GM12864 (cell line): Measurements from ENCODE around the gene TCHP.

ENCODE experiments used
- DNase-seq: peaks from one replicate; pipeline ENCODE4 v3.0.0-alpha.2; 2011; ENCODE audit warnings: low read depth
- H3K4me3 ChIP-seq: 2 replicates; pipeline ENCODE4 v1.5.1; 2011; ENCODE audit warnings: mild to moderate bottlenecking, low read depth, low read length, control low read depth
- CTCF ChIP-seq: IDR thresholded peaks from 2 replicates; pipeline ENCODE4 v1.5.1; 2011; ENCODE audit warnings: low read depth, mild to moderate bottlenecking, moderate library complexity, low read length, control low read depth, inconsistent platforms; ENCODE audit errors: missing control alignments

Gene TCHP

GRCh38 chr12:109875572-109876131, 24.4 kb upstream of the TCHP start:
- no peak for DNase-seq
- H3K4me3 ChIP-seq: no peak overlapping the region
- TF ChIP-seq CTCF: no peak

GRCh38 chr12:109876406-109876805, 23.7 kb upstream of the TCHP start:
- no peak for DNase-seq
- H3K4me3 ChIP-seq: no peak overlapping the region
- no peak for TF ChIP-seq CTCF

GRCh38 chr12:109877504-109878246, 22.4 kb upstream of the TCHP start:
- DNase-seq: no peak
- H3K4me3 ChIP-seq: no peak overlapping the region
- no peak for TF ChIP-seq CTCF

GRCh38 chr12:109878247-109878625, 21.8 kb upstream of the TCHP start:
- H3K4me3 ChIP-seq: no peak overlapping the region
- DNase-seq: no peak
- no peak for TF ChIP-seq CTCF

GRCh38 chr12:109878749-109879148, 21.3 kb upstream of the TCHP start:
- no peak for DNase-seq
- H3K4me3 ChIP-seq: peak overlapping the region; percentile 84
- TF ChIP-seq CTCF: no peak

GRCh38 chr12:109879351-109880042, 20.6 kb upstream of the TCHP start:
- no peak for DNase-seq
- no peak for TF ChIP-seq CTCF
- peak overlapping the region; percentile 84 for H3K4me3 ChIP-seq
